GM21825 (cell line): Measurements from ENCODE around the gene POU6F2.
"Not testable (repeated sequence)": the region's sequence is repeated elsewhere in the genome, so short reads cannot be mapped to it uniquely, and the experiment has no call there.

Source experiments
- ATAC-seq: cut with Tn5 transposase; IDR thresholded peaks from one replicate; pipeline ENCODE4 v1.9.1; 2021; ENCODE audit warnings: mild to moderate bottlenecking, moderate library complexity; ENCODE audit not compliant: unreplicated experiment

Gene POU6F2

DNA sequence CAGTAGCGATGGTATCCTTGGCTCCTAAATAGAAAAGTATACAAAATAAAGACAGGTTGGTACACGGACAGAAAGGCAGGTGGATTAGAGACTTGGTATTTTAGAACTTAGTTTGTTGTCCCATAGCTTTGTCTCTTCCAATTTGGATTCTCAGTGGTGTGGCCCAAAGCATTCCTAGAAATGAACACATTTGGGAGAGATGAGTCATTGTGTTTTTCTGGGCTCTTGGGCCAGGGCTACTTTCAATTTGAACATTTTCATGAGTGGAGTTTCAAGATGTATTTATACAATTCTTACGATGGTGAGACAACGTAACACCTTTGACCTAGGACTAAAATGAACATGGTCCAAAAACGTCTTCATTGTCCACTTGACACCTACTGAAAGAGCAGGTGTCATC lies 363.4 kb downstream of the POU6F2 start:
- no peak for ATAC-seq

DNA sequence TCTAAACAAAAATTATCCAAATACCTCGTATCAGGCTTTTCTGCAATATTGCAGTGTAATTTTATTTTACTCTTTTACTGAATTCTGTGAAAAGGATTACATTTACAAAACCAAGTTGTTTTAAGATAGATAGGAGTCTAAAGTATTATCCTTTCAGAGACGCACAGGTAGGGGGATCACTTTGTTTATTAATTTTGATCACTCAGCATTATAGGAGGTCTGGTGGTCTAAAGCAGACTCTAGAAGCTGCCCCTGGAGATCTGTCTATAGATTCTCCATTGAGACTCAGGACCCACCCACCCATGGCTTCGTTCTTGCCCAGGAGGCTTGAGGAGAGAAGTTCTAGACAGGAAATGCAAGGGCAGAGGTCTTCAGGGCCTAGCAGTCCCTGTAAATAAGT lies 365.1 kb downstream of the POU6F2 start:
- no peak for ATAC-seq

DNA sequence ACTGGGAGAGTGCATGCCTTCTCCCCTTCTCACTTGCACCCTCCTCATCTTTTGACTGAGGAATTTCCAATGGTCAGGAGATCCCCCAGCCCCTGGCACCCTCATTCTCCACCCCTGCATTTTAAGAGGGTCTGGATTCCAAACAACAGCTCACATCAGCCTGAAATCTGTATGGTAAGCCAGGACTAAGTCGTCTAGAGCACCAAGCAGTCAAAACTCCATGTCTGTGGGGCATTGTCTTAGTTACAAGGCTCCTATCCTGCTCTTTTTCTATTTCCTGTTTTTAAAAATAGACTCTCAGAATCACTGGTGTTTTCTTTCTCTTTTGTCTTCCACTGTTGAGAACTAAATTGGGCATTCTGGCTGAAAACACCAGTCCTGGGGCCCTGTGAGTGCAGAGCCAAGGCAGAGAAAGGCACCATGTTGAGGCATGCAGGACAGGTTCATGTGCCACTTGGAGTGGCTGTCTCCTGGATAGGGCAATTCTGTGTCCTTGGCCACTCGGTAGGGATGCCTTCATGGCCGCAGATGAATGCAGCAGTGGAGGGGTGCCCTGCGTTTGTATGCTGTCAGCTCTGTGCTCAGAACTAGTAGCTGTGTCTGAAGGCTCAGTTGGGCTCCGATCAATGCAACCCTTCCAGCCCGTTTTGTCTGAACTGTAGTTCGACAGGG lies 371.9 kb downstream of the POU6F2 start:
- no peak for ATAC-seq

DNA sequence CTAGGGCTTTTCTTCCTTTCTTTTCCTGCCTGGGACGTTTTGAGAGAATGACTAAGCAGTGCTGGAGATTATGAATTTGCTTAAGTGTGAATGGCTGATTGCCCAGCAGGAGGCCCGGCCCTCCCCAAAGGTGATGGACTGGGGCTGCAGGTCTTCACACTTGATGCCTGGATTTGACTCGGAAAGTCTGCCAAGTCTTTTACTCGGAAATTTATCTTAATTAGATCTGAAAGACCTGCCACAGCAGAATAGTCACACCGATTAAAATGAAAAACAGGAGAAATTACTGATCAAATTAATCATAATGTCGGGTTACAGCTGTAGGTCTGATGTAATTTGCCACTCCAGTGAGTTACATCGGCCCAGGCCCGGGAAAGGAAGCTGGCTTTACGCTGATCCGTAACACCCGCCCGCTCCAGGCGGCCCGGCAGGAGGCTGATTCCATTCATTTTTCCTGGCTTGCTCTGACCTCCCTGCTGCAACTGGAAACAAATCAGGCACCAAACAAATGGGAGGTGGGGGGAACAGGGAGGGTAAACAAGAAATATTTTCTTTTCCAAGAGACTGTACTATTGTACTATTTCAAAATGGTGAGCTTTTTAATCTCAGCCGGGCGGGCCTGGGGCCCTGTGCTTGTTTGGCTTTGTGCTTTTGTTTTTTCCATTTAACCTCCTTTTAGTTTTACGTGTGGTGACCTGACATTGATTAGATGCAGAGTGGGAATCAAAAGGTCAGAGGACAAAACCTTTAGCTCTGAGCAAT lies 376.1 kb downstream of the POU6F2 start:
- ATAC-seq: no peak

DNA sequence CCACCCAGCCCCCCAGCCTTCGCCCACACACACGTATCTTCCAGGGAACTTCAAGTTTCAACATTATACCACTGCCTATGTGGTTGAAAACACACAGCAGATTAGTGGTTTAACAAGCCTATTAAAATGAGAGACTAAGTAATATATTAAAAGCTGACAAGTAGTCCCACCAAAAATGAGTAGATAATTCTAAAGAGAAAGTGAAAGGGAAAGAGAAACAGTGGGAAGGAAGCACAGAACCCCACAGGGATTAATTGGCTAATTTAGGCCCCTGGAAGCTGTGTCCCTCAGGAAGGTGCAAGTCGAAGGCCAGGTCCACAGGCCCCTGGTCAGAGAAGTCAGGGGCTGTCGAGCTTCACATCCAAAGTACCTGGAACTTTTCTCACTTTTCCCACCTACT lies 378.0 kb downstream of the POU6F2 start:
- no peak for ATAC-seq

DNA sequence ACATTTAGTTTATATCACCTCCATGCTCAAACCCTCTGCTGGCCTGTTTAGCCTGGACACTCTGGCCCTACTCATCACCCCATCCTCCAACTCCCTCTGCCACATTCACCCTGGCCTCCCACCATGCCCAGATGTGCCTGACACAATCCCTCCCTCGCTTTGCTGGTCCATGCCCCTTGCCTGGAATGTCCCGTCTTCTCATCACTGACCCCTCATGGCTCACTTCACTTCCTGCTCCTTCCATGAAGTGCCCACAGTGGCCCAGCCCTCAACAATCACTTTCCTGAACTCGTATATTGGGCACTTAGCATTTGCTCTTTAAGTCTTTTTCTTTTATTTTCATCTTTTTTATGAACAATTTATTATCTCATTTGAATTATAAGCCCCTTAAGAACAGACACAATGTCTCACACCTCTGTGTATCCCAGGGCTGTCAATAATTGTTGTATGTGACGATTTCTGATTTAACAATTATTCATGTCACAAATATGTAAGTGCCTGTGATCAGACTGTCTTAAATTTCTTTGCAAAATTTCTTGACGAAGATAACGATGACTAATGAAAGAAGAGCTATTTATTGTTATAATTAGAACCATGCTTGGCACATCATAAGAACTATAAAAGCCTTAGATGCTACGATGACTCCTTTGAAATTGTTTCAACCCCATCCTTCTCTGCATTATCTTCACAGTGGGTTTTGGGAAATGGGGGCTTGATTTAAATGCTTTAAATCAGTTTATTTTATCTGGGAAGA lies 378.6 kb downstream of the POU6F2 start:
- ATAC-seq: no peak

DNA sequence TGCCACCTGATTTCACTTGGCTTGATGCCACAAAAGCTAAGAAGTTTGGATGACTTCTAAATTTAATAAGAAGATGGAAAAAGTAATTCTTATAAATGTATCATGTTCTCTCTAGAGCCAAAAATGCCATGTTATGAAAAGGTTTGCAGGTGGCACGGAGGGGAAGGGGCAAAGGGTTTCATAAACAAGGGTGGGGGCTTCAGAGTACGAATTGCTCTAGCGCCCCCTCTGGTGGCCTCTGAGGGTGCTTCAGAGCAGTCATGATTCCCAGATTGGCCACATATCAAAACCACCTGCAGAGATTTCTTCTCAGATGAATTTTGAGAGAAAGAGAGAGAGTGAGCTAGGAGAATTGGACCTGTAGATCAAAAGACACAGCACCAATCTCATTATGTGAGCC lies 379.9 kb downstream of the POU6F2 start:
- no peak for ATAC-seq

DNA sequence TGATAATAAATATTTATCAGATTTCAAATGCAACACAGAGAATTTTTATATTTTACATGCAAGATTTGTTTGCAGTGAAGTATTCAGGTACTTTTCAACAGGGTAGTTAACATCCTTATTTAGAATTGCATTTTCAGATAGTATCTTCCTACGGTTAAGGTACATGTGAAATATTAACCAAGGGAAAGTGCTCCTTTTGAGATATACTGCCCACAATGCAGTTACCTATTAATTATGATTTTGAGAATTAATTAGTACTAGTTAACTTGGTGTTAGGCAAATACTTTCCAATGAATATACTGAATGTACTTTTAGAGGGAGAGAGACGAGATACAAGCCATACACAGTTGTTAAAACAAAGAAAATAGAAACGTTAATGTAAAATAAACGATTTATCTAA lies 382.3 kb downstream of the POU6F2 start:
- no peak for ATAC-seq

DNA sequence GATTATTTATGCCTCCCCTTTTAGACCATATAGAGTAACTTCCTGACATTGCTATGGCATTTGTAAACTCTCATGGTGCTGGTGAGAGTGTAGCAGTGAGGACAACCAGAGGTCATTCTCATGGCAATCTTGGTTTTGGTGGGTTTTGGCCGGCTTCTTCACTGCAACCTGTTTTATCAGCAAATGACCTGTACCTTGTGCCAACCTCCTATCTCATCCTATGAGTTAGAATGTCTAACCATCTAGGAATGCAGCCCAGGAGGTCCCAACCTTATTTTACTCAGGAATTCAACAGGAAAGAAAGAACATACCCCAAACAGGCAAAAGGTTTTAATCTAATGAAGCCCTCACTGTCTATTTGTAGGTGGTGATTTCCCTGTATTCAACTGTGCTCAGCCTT lies 383.1 kb downstream of the POU6F2 start:
- no peak for ATAC-seq

DNA sequence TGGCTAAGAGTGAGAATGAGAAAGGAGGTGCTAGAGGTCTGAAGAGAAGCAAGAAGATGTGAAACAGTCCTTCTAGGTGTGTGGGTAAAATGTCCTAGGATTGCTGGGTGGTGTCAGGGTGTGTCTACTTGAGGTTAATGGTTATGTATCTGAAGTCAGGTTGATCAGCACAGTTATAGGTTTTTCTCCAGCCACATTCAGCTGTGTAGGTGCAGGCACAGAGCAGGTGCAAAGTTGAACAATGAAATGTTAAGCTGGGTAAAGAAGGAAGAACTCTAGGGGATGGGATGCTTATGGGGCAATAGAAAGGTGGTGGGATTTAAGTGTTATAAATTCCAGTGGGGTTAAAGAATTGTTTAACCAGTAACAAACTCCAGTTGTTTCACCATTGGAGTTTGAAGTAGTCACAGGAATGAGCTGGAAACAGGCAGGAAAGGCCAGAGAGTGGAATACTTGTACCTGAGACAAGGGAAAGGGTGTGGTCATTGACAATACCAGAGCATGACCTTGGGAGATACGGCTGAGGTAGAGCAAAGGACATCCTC lies 388.1 kb downstream of the POU6F2 start:
- no peak for ATAC-seq

DNA sequence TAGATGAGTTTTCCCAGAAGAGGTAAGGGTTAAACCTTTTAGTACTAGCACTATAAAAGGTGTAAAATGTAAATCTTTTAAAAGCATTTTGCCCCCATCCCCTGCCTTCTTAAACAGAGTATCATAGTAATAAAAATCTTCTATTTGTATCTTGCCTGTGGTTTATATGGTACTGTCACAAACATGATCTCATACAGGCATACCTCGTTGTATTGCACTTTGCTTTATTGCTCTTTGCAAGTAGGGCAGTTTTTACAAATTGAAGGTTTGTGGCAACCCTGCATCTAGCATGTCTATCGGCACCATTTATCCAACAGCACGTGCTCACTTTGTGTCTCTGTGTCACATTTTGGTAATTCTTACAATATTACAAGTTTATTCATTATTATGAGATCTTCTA lies 389.7 kb downstream of the POU6F2 start:
- no peak for ATAC-seq

DNA sequence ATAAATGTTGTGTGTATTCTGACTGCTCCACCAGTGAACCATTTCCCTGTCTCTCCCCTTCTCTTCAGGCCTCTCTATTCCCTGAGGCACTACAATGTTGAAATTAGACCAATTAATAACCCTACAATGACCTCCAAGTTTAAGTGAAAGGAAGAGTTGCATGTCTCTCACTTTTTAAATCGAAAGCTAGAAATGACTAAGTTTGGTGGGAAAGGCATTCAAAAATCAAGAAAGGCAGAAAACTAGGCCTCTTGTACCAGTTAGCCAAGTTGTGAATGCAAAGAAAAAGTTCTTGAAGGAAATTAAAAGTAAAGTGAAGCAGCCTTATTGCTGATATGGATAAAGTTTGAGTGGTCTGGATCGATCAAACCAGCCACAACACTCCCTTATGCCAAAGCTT lies 390.2 kb downstream of the POU6F2 start:
- ATAC-seq: no peak

DNA sequence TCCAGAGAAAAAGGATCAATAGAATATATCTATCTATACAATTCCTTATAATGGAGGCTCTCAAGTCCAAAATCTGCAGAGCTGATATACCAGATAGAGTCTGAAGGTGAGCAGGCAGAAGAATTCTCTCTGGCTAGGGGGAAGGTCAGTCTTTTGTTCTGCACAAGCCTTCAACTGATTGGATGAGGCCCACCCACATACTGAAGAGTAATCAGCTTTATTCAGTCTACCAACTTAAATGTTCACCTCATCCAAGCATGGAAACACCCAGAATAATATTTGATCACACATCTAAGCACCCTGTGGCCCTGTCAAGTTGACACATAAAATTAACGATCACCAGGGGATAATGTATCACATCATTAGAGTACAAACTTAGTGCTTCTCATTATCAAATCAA lies 394.7 kb downstream of the POU6F2 start:
- no peak for ATAC-seq

DNA sequence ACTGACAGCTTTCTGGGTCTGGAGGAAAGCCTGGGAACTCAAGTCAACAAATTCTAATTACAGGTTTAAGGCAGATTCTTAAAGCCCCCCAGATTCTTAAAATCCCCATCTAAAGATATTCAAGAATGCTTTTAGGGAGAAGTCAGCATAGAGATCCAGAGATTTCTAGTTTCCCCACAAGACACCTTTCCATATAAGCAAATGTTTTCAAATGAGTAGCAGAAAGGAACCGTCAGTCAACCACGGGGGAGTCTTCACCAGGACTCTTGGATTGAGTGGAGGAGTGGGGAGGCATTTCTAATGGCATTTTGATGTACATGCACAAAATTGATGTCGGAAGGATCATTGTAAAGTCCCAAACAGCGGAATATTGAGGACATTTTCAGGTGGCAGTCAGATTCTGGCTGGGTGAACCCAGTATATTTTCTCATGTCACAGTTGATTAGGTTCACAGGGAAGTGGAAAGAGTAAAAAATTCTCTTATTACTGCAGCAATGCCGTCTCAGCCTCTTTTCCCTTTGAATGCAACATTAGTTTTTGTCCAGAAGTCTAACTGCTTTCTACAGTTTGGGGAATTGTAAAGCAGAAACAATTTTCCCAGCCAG lies 396.8 kb downstream of the POU6F2 start:
- ATAC-seq: no peak

DNA sequence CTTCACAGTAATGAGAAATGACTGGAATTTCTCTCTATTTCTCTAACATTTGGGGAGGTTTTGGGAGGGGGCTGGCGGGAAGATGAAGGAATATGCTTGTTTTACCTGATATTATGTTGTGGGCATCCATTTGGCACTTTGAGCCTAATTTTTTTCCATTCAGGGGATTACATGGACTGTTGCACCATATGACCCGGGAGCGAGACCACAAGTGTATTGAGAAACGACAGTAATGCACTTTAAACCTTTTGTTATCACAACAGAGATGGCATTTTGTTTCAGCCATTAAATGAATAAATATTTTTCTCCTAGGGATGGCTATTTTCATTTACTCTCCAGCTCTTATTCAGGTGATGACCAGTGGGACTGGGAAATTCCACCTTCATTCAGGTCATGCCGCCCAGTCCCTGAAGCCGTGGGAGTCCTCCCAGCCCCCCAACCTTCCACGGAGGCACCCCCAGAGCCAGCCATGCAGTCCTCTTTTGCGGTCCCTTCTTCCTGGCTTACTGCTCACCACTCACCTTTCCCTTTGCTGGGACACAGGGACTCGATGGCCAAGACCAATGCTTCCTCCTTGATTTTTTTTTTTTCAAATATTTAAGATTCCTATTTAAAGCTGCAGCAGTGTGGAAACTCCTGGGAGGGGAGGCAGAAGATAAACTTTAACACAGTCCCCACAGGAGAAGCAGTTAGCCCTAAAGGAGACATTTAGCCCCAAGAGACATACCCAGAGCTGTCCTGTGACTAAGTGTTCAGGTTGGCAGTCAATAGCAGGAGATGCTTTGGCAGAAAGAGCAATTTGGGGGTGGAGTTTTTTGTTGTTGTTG lies 397.6 kb downstream of the POU6F2 start:
- ATAC-seq: no peak

DNA sequence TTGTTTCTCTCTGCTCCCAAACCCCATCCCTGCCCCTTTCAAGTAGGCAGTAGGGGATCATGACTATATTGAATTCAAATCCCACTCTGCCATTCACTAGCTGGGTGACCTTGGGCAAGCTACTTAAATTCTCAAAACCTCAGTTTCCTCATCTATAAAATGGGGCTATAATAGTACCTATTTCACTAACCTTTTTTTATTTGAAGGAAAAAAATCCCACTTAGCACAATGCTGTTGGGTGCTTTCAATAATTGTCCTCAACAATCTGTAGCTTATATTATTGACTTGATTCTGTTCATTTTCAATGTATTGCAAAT lies 398.1 kb downstream of the POU6F2 start:
- ATAC-seq: no peak

DNA sequence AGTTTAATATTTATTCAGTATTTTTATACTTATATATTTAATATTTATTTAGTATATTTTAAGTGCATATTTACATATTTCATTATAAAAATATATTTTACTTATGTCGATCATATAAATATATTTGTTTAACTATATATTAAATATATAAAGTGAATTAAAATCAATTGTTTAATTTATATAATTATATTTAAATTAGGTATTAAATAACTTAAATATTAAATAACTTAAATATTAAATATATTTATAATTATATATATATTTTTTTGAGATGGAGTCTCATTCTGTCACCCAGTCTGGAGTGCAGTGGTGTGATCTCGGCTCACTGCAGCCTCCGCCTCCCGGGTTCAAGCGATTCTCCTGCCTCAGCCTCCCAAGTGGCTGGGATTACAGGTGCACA lies 399.2 kb downstream of the POU6F2 start:
- ATAC-seq: not testable (repeated sequence)

DNA sequence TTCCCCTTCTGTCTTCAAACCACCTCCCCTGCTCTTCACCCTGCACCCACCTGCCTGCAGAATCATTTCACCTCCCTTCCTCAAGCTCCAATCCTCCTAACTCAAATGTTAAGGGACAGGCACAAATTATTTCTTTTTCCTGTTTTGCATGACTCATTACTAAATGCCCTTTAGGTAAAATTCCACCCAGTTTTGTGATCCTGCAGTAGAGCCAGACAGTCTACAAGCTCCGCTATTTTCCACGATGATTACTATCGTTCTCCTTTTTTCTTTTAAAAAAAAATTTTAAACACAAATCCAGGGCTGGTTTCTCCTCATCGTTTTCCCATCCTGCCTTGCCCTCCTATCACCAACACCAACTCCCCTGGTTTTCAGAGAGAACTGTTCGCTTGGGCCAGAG lies 401.7 kb downstream of the POU6F2 start:
- ATAC-seq: no peak

DNA sequence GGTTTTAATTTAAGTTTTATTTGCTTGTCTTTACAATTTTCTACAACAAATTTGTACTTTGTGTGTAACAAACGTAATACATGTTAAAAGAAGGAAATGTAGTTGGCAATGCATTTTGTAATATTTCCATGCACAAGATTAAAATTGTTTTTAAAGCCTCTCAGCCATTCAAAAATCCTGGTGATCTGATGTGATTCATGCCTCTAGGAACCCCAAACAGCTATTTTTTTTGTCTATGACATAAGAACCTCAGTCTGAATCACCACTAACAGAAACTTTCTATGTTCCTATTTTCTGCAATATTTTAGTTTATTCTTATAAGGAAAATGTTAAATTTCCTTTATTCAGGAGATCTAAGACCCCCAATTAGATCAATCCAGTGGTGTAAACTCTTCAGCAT lies 405.4 kb downstream of the POU6F2 start:
- ATAC-seq: no peak

DNA sequence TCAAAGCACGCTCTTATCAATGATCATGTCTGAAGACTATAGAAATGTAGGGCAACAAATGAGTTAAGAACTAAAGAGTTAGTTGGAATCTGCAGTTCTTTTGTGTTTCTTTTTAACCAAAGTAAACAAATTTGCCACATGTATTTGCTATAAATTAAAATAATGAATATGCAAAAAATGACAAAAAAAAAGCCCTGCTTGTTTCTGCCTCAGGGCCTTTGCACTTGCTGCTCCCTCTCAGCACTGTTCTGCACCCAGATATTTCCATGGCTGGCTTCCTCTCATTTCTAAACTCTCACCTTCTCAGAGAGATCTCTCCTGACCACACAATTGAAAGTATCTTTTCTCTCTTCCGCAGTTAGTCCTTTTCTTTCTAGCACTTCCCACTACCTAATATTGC lies 406.7 kb downstream of the POU6F2 start:
- ATAC-seq: no peak

DNA sequence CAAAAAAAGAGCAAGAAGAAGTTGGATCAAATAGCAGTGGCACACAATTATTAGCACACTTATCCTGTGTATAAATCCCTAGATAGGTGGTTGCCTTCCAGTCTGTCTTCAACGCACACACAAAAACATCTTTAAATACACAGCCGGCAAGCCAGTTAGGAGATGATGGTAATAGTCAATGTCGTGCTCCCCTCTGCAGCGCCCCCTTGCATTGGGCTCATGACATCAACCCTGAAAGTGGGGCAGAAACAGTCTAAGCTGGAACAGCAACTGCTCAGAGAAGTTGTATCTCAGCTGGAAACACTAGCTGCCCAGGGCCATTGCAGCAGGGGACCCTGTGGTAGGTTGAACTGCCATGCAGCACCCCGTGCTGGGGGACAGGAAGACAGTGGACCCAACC lies 409.0 kb downstream of the POU6F2 start:
- no peak for ATAC-seq
